ENCODE data around the gene SHF.
"Not testable (repeated sequence)": the region's sequence is repeated elsewhere in the genome, so short reads cannot be mapped to it uniquely, and the experiment has no call there.

SHF gene

GRCh38 chr15:45187894-45188830 is at the start of gene SHF:
Gene SHF, minus strand, starts transcription at chr15:45187966. Its CDS starts 15 bp downstream, at chr15:45187951.
- Mint-ChIP-seq H3K4me1 (ENCODE audit: low read depth) (peaks cover 34% of the 10 kb centered on the region), H3K4me3 (peak within 1 kb of the TSS; percentile 79), H3K36me3 (ENCODE audit: low read depth) (no peaks in the 10 kb centered on the region), H3K27me3 (no peaks in the 10 kb centered on the region), H3K27ac (peak within 1 kb of the TSS; percentile 93), H3K9me3 (no peaks in the 10 kb centered on the region)
- peak; percentile 83 for DNase-seq

GRCh38 chr15:45236806-45237205 is 49.0 kb upstream of the SHF start:
- peaks cover 57% of the 10 kb centered on the region for H3K9me3 Mint-ChIP-seq
- not testable (repeated sequence) for H3K4me3 Mint-ChIP-seq; H3K27ac Mint-ChIP-seq; H3K36me3 Mint-ChIP-seq (ENCODE audit: low read depth); DNase-seq; H3K27me3 Mint-ChIP-seq; H3K4me1 Mint-ChIP-seq (ENCODE audit: low read depth)

GRCh38 chr15:45234562-45235235 is 46.9 kb upstream of the SHF start:
- no peak for DNase-seq
- H3K4me3 Mint-ChIP-seq, result no peak overlapping the region
- H3K4me1 Mint-ChIP-seq (ENCODE audit: low read depth), result no peaks in the 10 kb centered on the region
- peaks cover 39% of the 10 kb centered on the region for H3K9me3 Mint-ChIP-seq
- H3K27ac Mint-ChIP-seq, result no peak overlapping the region
- peaks cover 13% of the 10 kb centered on the region for H3K27me3 Mint-ChIP-seq
- H3K36me3 Mint-ChIP-seq (ENCODE audit: low read depth), result peaks cover 4% of the 10 kb centered on the region

GRCh38 chr15:45231864-45232562 is 44.2 kb upstream of the SHF start:
- H3K36me3 Mint-ChIP-seq (ENCODE audit: low read depth), result no peaks in the 10 kb centered on the region
- peaks cover 22% of the 10 kb centered on the region for H3K9me3 Mint-ChIP-seq
- no peak overlapping the region for H3K4me3 Mint-ChIP-seq

GRCh38 chr15:45231132-45231531 is 43.4 kb upstream of the SHF start:
- no peak for DNase-seq
- H3K27ac Mint-ChIP-seq, result no peak overlapping the region
- H3K4me1 Mint-ChIP-seq (ENCODE audit: low read depth), result no peaks in the 10 kb centered on the region
- H3K9me3 Mint-ChIP-seq, result peaks cover 15% of the 10 kb centered on the region
- no peaks in the 10 kb centered on the region for H3K36me3 Mint-ChIP-seq (ENCODE audit: low read depth)
- H3K27me3 Mint-ChIP-seq, result peaks cover 9% of the 10 kb centered on the region
- H3K4me3 Mint-ChIP-seq, result no peak overlapping the region

More at GRCh38 chr15:45231864-45232562, 44.2 kb upstream of the SHF start:
- no peaks in the 10 kb centered on the region for H3K4me1 Mint-ChIP-seq (ENCODE audit: low read depth)
- DNase-seq, result no peak
- H3K27ac Mint-ChIP-seq, result no peak overlapping the region
- peaks cover 9% of the 10 kb centered on the region for H3K27me3 Mint-ChIP-seq

GRCh38 chr15:45230245-45230965 is 42.6 kb upstream of the SHF start:
- Mint-ChIP-seq H3K36me3 (ENCODE audit: low read depth) (no peaks in the 10 kb centered on the region), H3K27ac (no peak overlapping the region), H3K9me3 (peaks cover 11% of the 10 kb centered on the region), H3K4me3 (no peak overlapping the region), H3K4me1 (ENCODE audit: low read depth) (no peaks in the 10 kb centered on the region), H3K27me3 (peaks cover 14% of the 10 kb centered on the region)
- DNase-seq, result no peak

- no peak overlapping the region for H3K4me3 Mint-ChIP-seq
- H3K4me1 Mint-ChIP-seq (ENCODE audit: low read depth), result no peaks in the 10 kb centered on the region
- peaks cover 5% of the 10 kb centered on the region for H3K9me3 Mint-ChIP-seq
- peaks cover 24% of the 10 kb centered on the region for H3K27me3 Mint-ChIP-seq
- H3K36me3 Mint-ChIP-seq (ENCODE audit: low read depth), result no peaks in the 10 kb centered on the region
- DNase-seq, result no peak
- no peak overlapping the region for H3K27ac Mint-ChIP-seq
These were observed 41.2 kb upstream of the SHF start for GRCh38 chr15:45228931-45229330.

- Mint-ChIP-seq H3K4me1 (ENCODE audit: low read depth) (no peaks in the 10 kb centered on the region), H3K9me3 (no peaks in the 10 kb centered on the region), H3K4me3 (no peak overlapping the region), H3K27ac (no peak overlapping the region), H3K27me3 (peaks cover 31% of the 10 kb centered on the region), H3K36me3 (ENCODE audit: low read depth) (no peaks in the 10 kb centered on the region)
- no peak for DNase-seq
These were observed 37.9 kb upstream of the SHF start for GRCh38 chr15:45225506-45226273.

- peaks cover 36% of the 10 kb centered on the region for H3K27me3 Mint-ChIP-seq
- no peaks in the 10 kb centered on the region for H3K9me3 Mint-ChIP-seq
- DNase-seq, result no peak
- no peak overlapping the region for H3K4me3 Mint-ChIP-seq
- no peak overlapping the region for H3K27ac Mint-ChIP-seq
- H3K4me1 Mint-ChIP-seq (ENCODE audit: low read depth), result no peaks in the 10 kb centered on the region
- no peaks in the 10 kb centered on the region for H3K36me3 Mint-ChIP-seq (ENCODE audit: low read depth)
These were observed 37.0 kb upstream of the SHF start for GRCh38 chr15:45224621-45225217.

GRCh38 chr15:45221967-45222366 is 34.2 kb upstream of the SHF start:
- DNase-seq, result no peak
- Mint-ChIP-seq H3K4me3 (no peak overlapping the region), H3K9me3 (no peaks in the 10 kb centered on the region), H3K27me3 (peaks cover 34% of the 10 kb centered on the region), H3K4me1 (ENCODE audit: low read depth) (no peaks in the 10 kb centered on the region), H3K27ac (no peak overlapping the region), H3K36me3 (ENCODE audit: low read depth) (no peaks in the 10 kb centered on the region)

- DNase-seq, result no peak
- Mint-ChIP-seq H3K27ac (no peak overlapping the region), H3K27me3 (peaks cover 34% of the 10 kb centered on the region)
These were observed 33.4 kb upstream of the SHF start for GRCh38 chr15:45221053-45221599.

GRCh38 chr15:45212493-45212892 is 24.7 kb upstream of the SHF start:
- H3K9me3 Mint-ChIP-seq, result no peaks in the 10 kb centered on the region
- no peaks in the 10 kb centered on the region for H3K36me3 Mint-ChIP-seq (ENCODE audit: low read depth)
- no peaks in the 10 kb centered on the region for H3K4me1 Mint-ChIP-seq (ENCODE audit: low read depth)
- no peak overlapping the region for H3K27ac Mint-ChIP-seq
- peaks cover 3% of the 10 kb centered on the region for H3K27me3 Mint-ChIP-seq
- H3K4me3 Mint-ChIP-seq, result no peak overlapping the region
- no peak for DNase-seq

More at GRCh38 chr15:45221053-45221599, 33.4 kb upstream of the SHF start:
- Mint-ChIP-seq H3K9me3 (no peaks in the 10 kb centered on the region), H3K4me3 (no peak overlapping the region), H3K36me3 (ENCODE audit: low read depth) (no peaks in the 10 kb centered on the region), H3K4me1 (ENCODE audit: low read depth) (no peaks in the 10 kb centered on the region)

GRCh38 chr15:45205192-45205591 is 17.4 kb upstream of the SHF start:
- Mint-ChIP-seq H3K27me3 (peaks cover 6% of the 10 kb centered on the region), H3K27ac (no peak overlapping the region), H3K36me3 (ENCODE audit: low read depth) (no peaks in the 10 kb centered on the region), H3K4me3 (no peak overlapping the region), H3K9me3 (no peaks in the 10 kb centered on the region), H3K4me1 (ENCODE audit: low read depth) (peaks cover 10% of the 10 kb centered on the region)
- peak; percentile 55 for DNase-seq
